Pancreas (tissue), 10 donors: ENCODE data around the gene ZP1. TPM values are rescaled to one million over a fixed set of nuclear protein-coding genes. Genes with fewer than 3 reads are reported as not detected.
A peak's percentile ranks its signal among the peaks of the same experiment; 100 is the strongest.

Source experiments
- ATAC-seq, 4 donors: fragments of 200-7000 bp; cut with Tn5 transposase; one replicate each; pipeline versions ENCODE4 v1.8.0 to v1.9.1; 2020; ENCODE audit warnings: mild to moderate bottlenecking in 4 of 4, moderate library complexity in 4 of 4
- DNase-seq, 6 donors: peaks; one replicate each; pipeline ENCODE4 v3.0.0-alpha.2; 2020
- FAIRE-seq: peaks from 2 replicates; lab custom pipeline; 2012; peaks lifted over from hg19 to GRCh38; lab: Jason Lieb, UNC
- H3K27ac ChIP-seq, 4 donors: fragments of 200-600 bp; sonication (generic); 1 replicate in 3 of 4; 2 replicates in 1 of 4; pipeline versions ENCODE4 v1.5.0 to v1.8.0; 2020
- H3K27me3 ChIP-seq, 4 donors: fragments of 200-600 bp; one replicate each; pipeline ENCODE4 v1.8.0; 2021
- H3K36me3 ChIP-seq, 3 donors: fragments of 200-600 bp; sonication (generic) in 1 of 3; one replicate each; pipeline versions ENCODE4 v1.5.0 to v1.8.0; 2020 to 2021
- H3K4me1 ChIP-seq, 3 donors: fragments of 200-600 bp; one replicate each; pipeline ENCODE4 v1.8.0; 2021
- H3K4me3 ChIP-seq, 4 donors: fragments of 200-600 bp; sonication (generic) in 2 of 4; one replicate each; pipeline versions ENCODE4 v1.5.0 to v1.8.0; 2020 to 2021
- H3K9me3 ChIP-seq, 4 donors: fragments of 200-600 bp; one replicate each; pipeline ENCODE4 v1.8.0; 2021
- WGBS, 2 donors: extraction: QIAGEN DNeasy Blood & Tissue Kit; methylation state at CpG; one replicate each; pipeline ENCODE4 v1.1.7; 2013; 5-methylcytosine and 5-hydroxymethylcytosine counted together
- intact Hi-C, 3 donors: fragments of 100-400 bp; cut with DNase I; formaldehyde crosslinking; loops; one replicate each; pipeline versions ENCODE4 v1.11.1 to v1.14.2; 2022
- polyA plus RNA-seq, 2 donors: library from polyadenylated mRNA; stranded (reverse); fragments of 200-250 nt; gene quantifications; one replicate each; pipeline ENCODE4 v1.2.3, GENCODE V29; 2013
- total RNA-seq, 6 donors: library from RNA; stranded (reverse); fragmentation: NEBNext Ultra II Directional in 4 of 6; extraction: Animal tissue kit (Norgen Biotek cat#: 25700) in 4 of 6; gene quantifications; one replicate each; pipeline versions ENCODE4 v1.2.1 to v1.2.4, GENCODE V29; 2021 to 2023
- TF ChIP-seq, protein P1 (sequence below), 4 donors: fragments of 200-600 bp; sonication (generic) in 3 of 4; IDR thresholded peaks; one replicate each; pipeline versions ENCODE4 v1.5.0 to v1.8.0; 2021; ENCODE audit warnings: antibody characterized with exemption in 4 of 4
- donor health status: healthy with polysubstance abuse.
- donor health status: DM: no; HTN: no; CAD: no; lungs with moderate emphysema.
- donor health status: DM: no; HTN: no; CAD: no.
- donor health status: control.
- donor health status: control.
- donor health status: Bipolar disorder and iron deficiency.
- donor health status: DM: yes; HTN: yes; CAD: no.
- donor health status: DM: no; HTN: no; CAD: no.
- donor health status: DM: no; HTN: no; CAD: no.
- donor health status: DM: yes; HTN: yes; CAD: no.

The ZP1 gene
- total and polyA plus RNA-seq, 8 donors = 0.34 to 1.5 TPM; not detected in 6

DNA sequence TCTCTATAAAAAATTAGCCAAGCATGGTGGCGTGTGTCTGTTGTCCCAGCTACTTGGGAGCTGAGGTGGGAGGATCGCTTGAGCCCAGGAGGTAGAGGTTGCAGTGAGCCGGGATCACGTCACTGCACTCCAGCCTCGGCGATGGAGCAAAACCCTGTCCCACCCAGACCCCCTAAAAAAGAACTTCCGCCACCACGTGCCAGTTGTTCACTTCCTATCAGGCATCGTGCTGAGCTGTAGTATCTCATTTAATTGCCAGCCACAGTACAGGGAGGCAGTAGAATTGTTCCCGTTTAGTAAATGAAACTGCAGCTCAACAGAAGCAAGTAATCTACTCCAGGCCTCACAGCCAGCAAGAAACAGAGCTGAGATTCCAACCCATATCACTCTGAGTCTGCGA lies 53.9 kb downstream of the ZP1 start:
- Histone ChIP-seq H3K4me3 (no peak overlapping the region), H3K36me3 (peaks cover 0 to 26% (median 9%) of the 10 kb centered on the region in 3 donors), H3K9me3 (no peaks in the 10 kb centered on the region), H3K27ac (no peak overlapping the region), H3K27me3 (no peaks in the 10 kb centered on the region), H3K4me1 (peaks cover 0 to 8% (median 4%) of the 10 kb centered on the region in 3 donors)
- TF ChIP-seq, protein P1, sequence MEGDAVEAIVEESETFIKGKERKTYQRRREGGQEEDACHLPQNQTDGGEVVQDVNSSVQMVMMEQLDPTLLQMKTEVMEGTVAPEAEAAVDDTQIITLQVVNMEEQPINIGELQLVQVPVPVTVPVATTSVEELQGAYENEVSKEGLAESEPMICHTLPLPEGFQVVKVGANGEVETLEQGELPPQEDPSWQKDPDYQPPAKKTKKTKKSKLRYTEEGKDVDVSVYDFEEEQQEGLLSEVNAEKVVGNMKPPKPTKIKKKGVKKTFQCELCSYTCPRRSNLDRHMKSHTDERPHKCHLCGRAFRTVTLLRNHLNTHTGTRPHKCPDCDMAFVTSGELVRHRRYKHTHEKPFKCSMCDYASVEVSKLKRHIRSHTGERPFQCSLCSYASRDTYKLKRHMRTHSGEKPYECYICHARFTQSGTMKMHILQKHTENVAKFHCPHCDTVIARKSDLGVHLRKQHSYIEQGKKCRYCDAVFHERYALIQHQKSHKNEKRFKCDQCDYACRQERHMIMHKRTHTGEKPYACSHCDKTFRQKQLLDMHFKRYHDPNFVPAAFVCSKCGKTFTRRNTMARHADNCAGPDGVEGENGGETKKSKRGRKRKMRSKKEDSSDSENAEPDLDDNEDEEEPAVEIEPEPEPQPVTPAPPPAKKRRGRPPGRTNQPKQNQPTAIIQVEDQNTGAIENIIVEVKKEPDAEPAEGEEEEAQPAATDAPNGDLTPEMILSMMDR (IDR thresholded peaks at IDR 0.05) = no peak
- no peak for ATAC-seq
- WGBS, 2 donors = 91 to 94% methylated on average over 11 of the region's 11 CpGs
- FAIRE-seq = no peak
- intact Hi-C loops = no loop called here
- DNase-seq = no peak

- TF ChIP-seq, protein P1 (IDR thresholded peaks at IDR 0.05) = no peak
- 88 to 94% methylated on average over 23 of the region's 23 CpGs for WGBS, 2 donors
- ATAC-seq (no peak), DNase-seq (no peak), FAIRE-seq (no peak)
- intact Hi-C loops = no loop called here
- no peaks in the 10 kb centered on the region for H3K27me3 ChIP-seq
- no peak overlapping the region for H3K27ac ChIP-seq
- peaks cover 0 to 8% (median 4%) of the 10 kb centered on the region in 3 donors for H3K4me1 ChIP-seq
- H3K36me3 ChIP-seq = peaks cover 0 to 26% (median 9%) of the 10 kb centered on the region in 3 donors
- H3K4me3 ChIP-seq = no peak overlapping the region
- H3K9me3 ChIP-seq = no peaks in the 10 kb centered on the region
These were observed 54.5 kb downstream of the ZP1 start for GRCh38 chr11:60921777-60922335.

GRCh38 chr11:60922906-60923305 lies 55.6 kb downstream of the ZP1 start:
- no peaks in the 10 kb centered on the region for H3K9me3 ChIP-seq
- ATAC-seq = no peak
- H3K27ac ChIP-seq = no peak overlapping the region
- intact Hi-C loops = no loop called here
- TF ChIP-seq, protein P1 (IDR thresholded peaks at IDR 0.05) = no peak
- H3K36me3 ChIP-seq = peaks cover 0 to 26% (median 9%) of the 10 kb centered on the region in 3 donors
- H3K27me3 ChIP-seq = no peaks in the 10 kb centered on the region
- H3K4me1 ChIP-seq = peaks cover 0 to 8% (median 4%) of the 10 kb centered on the region in 3 donors
- H3K4me3 ChIP-seq = no peak overlapping the region
- no peak for DNase-seq
- FAIRE-seq = no peak
- WGBS, 2 donors = 92 to 100% methylated on average over 6 of the region's 6 CpGs

DNA sequence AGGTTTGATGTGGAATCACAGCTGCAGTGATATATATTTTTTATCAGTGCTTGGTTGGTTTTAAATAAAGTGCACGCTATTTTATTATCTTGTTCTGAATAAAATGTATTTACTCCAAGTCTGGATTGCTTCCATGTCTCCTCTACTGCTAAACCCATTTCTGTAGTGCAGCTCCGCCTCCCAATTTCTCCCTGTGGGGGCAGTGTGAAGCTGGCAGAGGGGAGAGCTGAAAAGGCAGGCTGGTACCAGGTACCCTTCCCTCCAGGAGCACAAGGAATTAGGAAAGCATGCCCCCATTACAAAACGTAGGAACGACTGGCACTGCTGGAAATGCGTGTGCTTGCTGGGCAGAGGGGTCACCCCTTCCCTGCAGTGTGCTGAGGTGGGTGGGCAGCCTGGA lies 56.0 kb downstream of the ZP1 start:
- Histone ChIP-seq H3K36me3 (peaks cover 0 to 26% (median 9%) of the 10 kb centered on the region in 3 donors), H3K9me3 (no peaks in the 10 kb centered on the region), H3K27ac (no peak overlapping the region), H3K4me1 (peaks cover 0 to 8% (median 4%) of the 10 kb centered on the region in 3 donors), H3K27me3 (no peaks in the 10 kb centered on the region), H3K4me3 (no peak overlapping the region)
- no peak for ATAC-seq
- FAIRE-seq = no peak
- no peak for DNase-seq
- TF ChIP-seq, protein P1 (IDR thresholded peaks at IDR 0.05) = no peak
- 72 to 75% methylated on average over 5 of the region's 5 CpGs for WGBS, 2 donors
- intact Hi-C loops = no loop called here

GRCh38 chr11:60923800-60924109 lies 56.4 kb downstream of the ZP1 start:
- intact Hi-C loops = no loop called here
- peaks cover 0 to 26% (median 9%) of the 10 kb centered on the region in 3 donors for H3K36me3 ChIP-seq
- peak overlapping the region in 2 of 4 donors; percentile 58 to 75 for H3K4me3 ChIP-seq
- DNase-seq = peak in 2 of 6 donors; percentile 53 to 77
- peak; percentile 20 to 24 (median 22) for ATAC-seq
- TF ChIP-seq, protein P1 (IDR thresholded peaks at IDR 0.05) = no peak
- H3K4me1 ChIP-seq = peaks cover 0 to 6% (median 4%) of the 10 kb centered on the region in 3 donors
- H3K27ac ChIP-seq = no peak overlapping the region
- no peaks in the 10 kb centered on the region for H3K9me3 ChIP-seq
- no peak for FAIRE-seq
- H3K27me3 ChIP-seq = no peaks in the 10 kb centered on the region
- WGBS, 2 donors = 46 to 50% methylated on average over 6 of the region's 6 CpGs
